Ramos (cell line): ENCODE measurements around the gene GH1.

ENCODE experiments used
- in situ Hi-C: fragments of 300-500 bp; cut with MboI; formaldehyde crosslinking; loops from one replicate; pipeline ENCODE4 v1.14.3; 2022; ENCODE audit warnings: low sequenced_read_pairs; ENCODE audit not compliant: unreplicated experiment

GH1 gene

GRCh38 chr17:63874061-63874626 is 44.5 kb downstream of the GH1 start:
- in situ Hi-C loops, result loop anchor here (25.0 kb wide), 1 partner anchor 437 kb away; the partner anchor contains the start of gene CYB561

- in situ Hi-C loops, result loop anchor here (25.0 kb wide), 1 partner anchor 436 kb away; the partner anchor contains the start of gene CYB561
Measured at GRCh38 chr17:63873577-63873976, 45.1 kb downstream of the GH1 start, which contains the start of gene CSH2. Gene CSH2 (minus strand): TSS chr17:63873677. CDS start chr17:63873614, 63 bp downstream.

GRCh38 chr17:63871646-63872365 is 46.8 kb downstream of the GH1 start:
- in situ Hi-C loops, result loop anchor here (25.0 kb wide), 1 partner anchor 435 kb away; the partner anchor contains the start of gene CYB561

- in situ Hi-C loops, result loop anchor here (25.0 kb wide), 1 partner anchor 433 kb away; the partner anchor contains the start of gene CYB561
Measured at GRCh38 chr17:63870292-63870665, 48.4 kb downstream of the GH1 start.

GRCh38 chr17:63869491-63870291 is 48.9 kb downstream of the GH1 start:
- in situ Hi-C loops, result loop anchor here (25.0 kb wide), 1 partner anchor 432 kb away; the partner anchor contains the start of gene CYB561
